Activated CD8-positive, alpha-beta memory T cell treated with anti-CD3 and anti-CD28 coated beads for 36 hours (primary cell): ENCODE data around the gene CXCR5. TPM values are rescaled to one million over a fixed set of nuclear protein-coding genes. Genes with fewer than 3 reads are reported as not detected.

Experiments
- CTCF ChIA-PET: fragments of 350-600 bp; sonication (Branson Sonifier 250); formaldehyde crosslinking; loops from one replicate; lab custom pipeline; 2021; ENCODE audit warnings: antibody characterized with exemption; lab: Charles Lee
- POLR2A ChIA-PET: fragments of 350-600 bp; sonication (Branson Sonifier 250); formaldehyde crosslinking; loops from one replicate; lab custom pipeline; 2021; ENCODE audit warnings: antibody characterized with exemption; lab: Charles Lee
- total RNA-seq, 2 experiments: library from RNA; stranded (reverse); gene quantifications; one replicate each; pipeline ENCODE4 v1.2.3, GENCODE V29; 2021

Gene CXCR5
- total RNA-seq, 2 experiments from 2014 or later: 2.3 TPM

DNA sequence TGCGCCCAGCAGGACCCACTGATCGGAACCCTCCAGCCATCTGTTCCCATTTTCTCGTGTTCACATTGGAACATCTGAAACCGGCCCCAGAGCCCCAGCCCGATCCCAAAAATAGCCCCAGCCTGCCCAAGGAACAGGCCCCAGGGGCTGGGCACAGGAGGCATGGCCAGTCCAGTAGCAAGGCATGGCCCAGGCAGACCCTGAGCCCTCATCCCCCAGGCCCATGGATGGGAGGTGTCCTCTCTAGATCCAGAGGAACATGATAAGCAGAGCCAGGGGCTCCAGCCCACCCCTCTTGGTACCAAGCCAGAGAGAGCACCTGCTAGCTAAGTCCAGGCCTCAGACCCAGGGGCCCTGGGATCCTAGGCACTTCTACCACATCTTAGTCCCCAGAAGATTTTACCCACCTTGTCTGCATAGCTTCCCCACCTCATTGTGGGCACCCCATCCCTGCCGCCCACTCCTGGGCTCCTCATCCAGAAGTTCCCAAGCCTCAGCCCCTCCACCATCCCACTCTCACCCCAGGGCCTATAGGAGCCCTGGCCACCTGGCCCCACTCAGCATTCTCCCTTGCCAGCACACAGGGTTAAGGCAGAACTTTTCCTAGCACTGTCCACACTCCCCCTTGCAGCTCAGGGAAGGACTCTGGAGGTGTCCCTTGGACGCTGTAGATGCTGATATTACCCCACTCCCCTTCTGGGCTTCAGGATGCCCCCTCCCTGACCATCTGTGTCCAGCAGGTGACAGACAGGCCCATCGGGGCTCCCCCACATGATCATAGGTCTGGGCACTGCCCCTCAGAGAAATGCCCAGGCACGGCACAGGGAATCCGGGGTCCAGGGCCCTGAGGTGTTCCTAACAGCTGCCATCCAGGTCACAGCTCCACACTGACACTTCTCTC lies 32.5 kb downstream of the CXCR5 start:
- CTCF ChIA-PET: interaction anchor here (1.3 kb wide), 1 partner anchor 10 kb away, joined by 5 read pairs; no protein-coding TSS in a partner anchor
- POLR2A ChIA-PET: interaction anchor here (1.2 kb wide), 1 partner anchor 124 kb away, joined by 4 read pairs; no protein-coding TSS in a partner anchor

DNA sequence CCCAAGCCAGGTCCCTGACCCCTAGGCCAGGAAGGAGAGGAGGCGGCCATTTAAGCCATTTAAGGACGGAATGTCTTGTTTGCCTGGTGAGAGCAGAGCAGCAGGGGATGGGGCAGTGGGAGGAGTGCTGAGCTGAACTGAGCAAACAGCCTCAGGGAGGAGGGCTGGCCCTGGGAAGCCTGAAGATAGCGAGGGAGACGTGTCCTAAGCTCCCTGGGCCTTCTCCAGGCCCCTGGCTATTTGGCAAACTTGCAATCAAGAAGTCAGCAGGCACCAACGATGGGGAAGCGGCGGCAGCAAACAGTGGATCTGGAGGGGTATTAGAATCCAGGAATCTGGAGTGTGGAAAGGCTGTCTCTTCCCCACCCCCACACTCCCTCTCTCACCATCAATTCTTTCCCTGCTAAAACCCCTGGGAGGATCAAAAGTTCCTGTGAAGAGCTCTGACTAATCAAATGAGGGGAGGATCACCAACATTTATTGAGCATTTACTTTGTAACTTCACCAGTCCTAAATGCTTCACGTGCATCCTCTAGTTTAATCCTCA lies 33.2 kb downstream of the CXCR5 start:
- CTCF ChIA-PET: interaction anchor here (1.3 kb wide), 1 partner anchor 10 kb away, joined by 5 read pairs; no protein-coding TSS in a partner anchor
- POLR2A ChIA-PET: interaction anchor here (1.2 kb wide), 1 partner anchor 124 kb away, joined by 4 read pairs; no protein-coding TSS in a partner anchor

DNA sequence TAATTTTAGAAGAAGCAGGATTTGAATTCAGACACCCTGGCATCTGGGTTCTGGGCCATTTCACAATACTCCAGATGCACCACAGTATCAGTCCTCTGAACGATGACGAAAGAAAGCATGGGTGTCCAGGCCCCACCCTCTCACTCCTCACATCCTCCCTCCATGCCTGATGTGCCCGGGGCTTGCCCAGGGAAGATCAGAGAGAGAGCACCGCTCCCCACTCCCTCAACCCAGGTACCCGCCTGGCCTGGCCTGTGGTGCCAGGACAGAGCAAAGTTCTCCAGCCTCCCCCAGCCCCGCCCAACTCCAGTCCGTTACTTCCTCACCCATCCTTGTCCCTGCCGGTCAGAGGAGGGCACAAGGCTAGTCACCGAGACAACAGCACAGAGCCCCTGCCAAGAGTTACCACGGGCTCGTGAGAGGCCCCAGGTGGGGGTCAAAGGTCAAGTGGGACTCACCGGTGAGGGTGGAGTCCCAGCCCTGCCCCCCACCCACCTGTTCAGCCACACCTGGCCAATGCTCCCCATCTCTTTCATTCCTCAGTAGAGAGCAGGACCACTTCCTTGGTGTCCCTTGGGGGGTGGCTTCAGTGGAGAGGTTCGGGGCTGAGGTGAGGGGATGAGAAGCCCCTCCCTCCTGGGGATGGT lies 33.9 kb downstream of the CXCR5 start:
- CTCF ChIA-PET: interaction anchor here (1.0 kb wide), 1 partner anchor 27 kb away, joined by 3 read pairs; no protein-coding TSS in a partner anchor
- POLR2A ChIA-PET: no interaction called here

DNA sequence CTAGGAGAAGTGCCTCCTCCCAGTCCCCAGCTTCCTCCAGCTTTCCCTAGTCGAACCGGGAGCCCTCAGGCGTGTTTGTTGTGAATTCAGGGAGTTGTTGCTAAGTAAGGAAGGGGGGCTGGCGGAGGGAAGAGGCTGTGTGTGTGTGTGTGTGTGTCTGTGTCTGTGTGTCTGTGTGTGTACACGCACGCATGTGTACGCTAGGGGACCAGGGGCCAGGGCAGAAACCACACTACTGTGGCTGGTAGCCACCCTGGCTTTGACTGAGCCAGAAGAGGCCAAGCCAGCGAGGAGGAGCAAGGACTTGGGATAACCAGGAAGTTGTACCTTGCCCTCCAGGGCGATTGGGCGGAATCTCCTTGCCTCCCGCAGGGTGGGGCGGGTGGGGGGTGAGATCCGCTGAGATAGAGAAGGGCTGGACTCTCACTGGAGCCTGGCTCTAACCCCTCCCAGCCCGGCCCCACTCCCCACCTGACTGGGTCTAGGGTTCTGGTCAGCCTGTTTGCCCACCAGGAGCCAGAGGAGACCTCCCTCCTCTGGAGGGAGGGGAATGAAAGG lies 34.5 kb downstream of the CXCR5 start:
- ChIA-PET POLR2A (interaction anchor here (0.9 kb wide), 1 partner anchor 127 kb away, joined by 3 read pairs; the partner anchor contains the start of gene DDX6), CTCF (interaction anchor here (1.0 kb wide), 1 partner anchor 27 kb away, joined by 3 read pairs; no protein-coding TSS in a partner anchor)

DNA sequence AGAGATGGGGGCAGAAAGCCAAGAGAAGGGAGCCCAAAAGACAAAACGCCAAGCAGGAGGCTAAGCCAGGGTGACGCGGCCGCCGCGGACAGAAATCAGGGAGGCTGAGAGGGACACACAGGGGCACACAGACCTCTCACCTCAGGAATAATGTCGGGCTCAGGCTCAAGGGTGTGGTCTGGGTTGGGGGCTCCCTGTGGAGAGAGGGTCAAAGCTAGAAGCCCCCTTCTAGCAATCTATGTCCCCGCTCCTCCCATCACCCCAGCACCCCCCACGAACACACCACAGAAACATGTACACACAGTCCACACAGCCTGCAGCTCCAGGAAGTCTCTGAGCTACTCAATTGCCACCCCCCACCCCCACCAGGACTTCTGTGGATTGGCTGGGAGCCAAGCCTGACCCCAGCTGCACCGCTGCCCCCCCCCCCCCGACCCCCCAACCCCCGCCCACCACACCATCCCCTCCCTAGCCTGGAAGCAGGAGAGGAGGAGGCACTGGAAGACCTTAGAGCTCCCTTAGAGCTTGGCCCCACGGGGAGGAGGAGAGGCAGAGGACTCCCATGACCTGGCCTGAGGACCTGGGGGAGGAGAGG lies 35.1 kb downstream of the CXCR5 start:
- CTCF ChIA-PET: no interaction called here
- POLR2A ChIA-PET: interaction anchor here (0.9 kb wide), 1 partner anchor 128 kb away, joined by 3 read pairs; the partner anchor contains the start of gene DDX6

DNA sequence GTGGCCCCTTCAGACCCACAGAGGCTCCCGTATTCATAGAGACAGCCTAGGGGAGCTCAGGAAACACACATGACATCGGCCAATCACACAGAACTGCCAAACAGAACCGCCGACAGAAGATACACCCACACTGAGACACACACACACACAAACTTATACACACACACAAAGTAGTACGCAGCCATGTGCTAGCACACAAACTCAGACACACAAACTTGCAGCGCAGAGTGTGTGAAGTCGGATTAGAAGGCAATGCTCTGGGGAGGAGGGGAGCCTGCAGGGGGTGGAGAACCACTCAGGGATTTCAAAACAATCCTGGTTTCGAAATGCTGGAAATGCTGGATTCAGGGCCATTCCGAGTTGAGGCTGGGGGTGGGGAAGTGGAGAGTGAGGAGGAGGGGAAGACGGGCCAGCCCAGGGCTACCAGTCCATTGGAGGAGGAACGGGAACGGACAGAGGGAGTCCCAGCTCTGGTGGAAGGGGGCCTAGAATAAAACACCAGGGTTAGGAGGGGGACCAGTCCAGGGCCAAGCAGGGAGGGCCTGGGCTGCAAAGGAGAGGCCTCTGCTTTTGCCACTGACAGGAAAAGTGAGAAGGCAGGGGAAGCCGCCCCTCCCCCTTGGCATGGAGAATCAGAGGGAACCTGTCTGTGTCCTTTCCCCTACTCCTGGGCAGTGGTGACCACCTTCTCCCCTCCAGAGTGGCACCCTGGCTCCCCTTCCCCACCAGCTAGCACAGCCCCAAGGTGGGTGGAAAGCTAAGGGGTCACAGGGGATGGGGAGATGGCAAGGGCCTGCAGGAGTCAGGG lies 37.6 kb downstream of the CXCR5 start:
- POLR2A ChIA-PET: no interaction called here
- CTCF ChIA-PET: interaction anchor here (0.6 kb wide), 1 partner anchor 99 kb away, joined by 4 read pairs; no protein-coding TSS in a partner anchor

DNA sequence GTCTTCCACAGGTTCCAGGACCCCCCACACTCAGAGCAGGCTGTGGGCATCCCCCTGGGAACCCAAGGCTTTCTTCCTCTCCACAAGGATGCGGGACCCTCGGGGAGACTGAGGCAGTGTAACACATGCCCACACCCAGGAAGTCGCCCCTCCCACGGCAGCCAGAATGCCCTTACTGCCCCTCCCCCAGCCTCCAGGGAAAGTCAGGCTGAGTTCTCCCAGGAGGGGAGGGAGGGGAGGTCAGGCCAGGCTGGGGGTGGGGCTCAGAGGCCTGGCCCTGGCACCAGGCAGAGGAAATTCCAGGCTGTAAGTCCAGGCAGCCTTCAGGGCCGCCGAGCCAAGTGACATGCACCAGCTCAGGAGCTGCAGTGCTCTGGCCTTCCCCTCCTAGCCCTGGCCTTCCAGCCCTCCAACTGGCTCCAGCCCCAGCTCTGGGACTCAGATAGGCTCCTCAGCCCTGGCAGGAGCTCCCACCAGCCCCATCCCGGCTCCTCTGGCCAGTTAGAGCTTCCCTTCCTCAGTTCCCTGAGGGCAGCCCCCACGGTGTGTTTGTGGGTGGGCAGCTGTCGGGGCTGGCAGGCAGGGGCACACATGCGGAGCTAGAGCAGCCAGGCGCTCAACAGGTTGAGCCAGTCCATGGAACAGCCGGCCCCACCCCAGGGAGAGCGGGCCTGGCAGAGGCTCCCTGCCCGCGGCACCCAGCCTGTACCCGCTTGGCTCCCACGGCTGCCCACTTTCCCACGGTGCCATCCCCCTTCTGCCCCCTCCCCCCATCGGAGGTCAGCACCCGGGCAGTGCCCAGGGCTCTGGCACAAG lies 38.4 kb downstream of the CXCR5 start:
- POLR2A ChIA-PET: interaction anchor here (0.6 to 1.2 kb wide), 4 partner anchors 15 to 173 kb away, joined by 4 read pairs; partner anchors contain the start of gene DDX6

DNA sequence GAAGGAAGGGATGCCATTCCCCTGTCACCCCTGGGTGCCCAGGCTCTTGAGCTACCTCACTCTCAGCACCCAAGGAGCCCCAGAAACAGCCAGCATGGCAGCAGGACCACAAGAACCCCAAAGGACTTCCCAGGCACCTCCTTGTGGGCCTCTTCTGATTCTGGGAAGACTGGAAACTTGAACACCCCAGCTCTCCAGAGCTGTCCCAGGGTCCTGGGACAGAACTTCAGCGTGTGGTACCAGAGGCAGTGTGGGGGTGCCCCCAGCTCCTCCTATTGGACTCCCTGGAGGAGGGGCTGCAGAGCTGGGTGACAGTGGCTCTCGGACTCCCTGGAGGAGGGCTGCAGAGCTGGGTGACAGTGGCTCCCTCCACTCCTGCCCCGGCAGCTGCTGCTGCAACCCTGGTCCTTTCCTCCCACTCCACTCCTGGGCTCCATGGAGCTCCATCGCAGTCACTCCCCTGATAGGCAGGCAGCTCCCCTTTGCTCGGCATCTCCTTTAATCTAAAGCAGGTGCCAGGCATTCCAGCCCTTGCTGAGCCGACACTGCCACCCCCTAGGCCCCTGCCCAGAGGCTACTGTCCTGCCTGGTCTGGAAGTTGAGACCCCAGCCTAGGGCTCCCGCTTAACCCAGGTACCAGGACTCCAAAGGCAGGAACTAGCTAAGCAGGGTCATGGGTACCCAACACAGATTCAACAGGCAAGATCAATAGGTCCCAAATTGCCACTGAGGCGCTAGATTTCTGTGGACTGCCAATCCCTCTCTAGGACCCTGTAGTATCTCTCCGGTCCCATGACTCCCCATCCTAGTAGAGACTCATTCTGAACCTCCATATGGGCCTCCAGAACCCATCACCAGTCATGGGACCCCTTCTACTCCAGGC lies 39.3 kb downstream of the CXCR5 start:
- ChIA-PET POLR2A (interaction anchor here (0.6 to 1.2 kb wide), 3 partner anchors 14 to 172 kb away, joined by 4 read pairs; partner anchors contain the start of gene DDX6), CTCF (interaction anchor here (1.1 kb wide), 1 partner anchor 53 kb away, joined by 3 read pairs; no protein-coding TSS in a partner anchor)

More for the DNA sequence above, 38.4 kb downstream of the CXCR5 start:
- CTCF ChIA-PET: no interaction called here

DNA sequence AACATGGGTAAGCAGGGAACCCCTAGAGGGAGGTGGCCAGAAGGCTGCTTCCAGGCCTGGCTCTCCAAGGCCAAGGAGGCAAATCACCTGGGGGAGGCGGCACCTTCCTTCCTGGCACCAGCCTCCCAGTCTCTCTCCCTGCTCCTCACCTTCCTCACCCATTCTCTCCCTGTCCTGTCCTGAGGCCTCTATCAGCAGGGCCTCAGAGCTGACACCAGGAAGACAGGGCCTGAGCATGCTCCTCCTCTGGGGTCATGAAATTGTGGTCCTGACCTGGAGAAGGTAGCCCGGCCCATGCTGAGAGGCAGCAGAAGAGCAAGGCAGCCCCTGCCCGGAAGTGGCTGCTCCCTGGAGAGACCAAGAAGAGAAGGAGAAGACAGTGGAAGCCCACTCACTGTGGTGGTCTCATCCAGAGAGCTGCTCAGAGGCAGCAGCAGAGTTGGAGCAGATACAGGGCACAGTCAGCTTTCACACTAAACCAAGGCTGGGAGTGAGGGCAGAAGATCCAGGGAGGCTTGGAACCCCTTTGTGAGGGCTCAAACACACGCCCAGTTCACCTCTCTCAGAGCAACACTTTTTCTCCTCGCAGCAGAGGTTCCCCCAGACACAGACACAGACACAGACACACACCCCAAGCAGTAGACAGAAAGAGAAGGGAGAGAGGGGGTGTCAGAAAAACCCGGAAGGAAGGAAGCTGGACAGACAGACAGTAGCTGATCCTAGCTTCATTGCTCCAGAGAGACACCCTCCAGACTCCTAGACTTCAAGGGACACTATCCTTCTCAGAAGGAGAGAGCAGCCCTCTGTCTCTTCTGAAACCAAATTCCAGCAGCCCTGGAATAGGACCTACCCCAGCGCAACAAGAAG lies 40.3 kb downstream of the CXCR5 start:
- ChIA-PET CTCF (interaction anchor here (1.0 to 1.4 kb wide), 4 partner anchors 54 to 234 kb away, joined by 3 to 8 read pairs (median 3); no protein-coding TSS in a partner anchor), POLR2A (interaction anchor here (0.6 to 1.7 kb wide), 3 partner anchors 28 to 183 kb away, joined by 3 to 6 read pairs (median 3); partner anchors contain the start of gene C2CD2L)

DNA sequence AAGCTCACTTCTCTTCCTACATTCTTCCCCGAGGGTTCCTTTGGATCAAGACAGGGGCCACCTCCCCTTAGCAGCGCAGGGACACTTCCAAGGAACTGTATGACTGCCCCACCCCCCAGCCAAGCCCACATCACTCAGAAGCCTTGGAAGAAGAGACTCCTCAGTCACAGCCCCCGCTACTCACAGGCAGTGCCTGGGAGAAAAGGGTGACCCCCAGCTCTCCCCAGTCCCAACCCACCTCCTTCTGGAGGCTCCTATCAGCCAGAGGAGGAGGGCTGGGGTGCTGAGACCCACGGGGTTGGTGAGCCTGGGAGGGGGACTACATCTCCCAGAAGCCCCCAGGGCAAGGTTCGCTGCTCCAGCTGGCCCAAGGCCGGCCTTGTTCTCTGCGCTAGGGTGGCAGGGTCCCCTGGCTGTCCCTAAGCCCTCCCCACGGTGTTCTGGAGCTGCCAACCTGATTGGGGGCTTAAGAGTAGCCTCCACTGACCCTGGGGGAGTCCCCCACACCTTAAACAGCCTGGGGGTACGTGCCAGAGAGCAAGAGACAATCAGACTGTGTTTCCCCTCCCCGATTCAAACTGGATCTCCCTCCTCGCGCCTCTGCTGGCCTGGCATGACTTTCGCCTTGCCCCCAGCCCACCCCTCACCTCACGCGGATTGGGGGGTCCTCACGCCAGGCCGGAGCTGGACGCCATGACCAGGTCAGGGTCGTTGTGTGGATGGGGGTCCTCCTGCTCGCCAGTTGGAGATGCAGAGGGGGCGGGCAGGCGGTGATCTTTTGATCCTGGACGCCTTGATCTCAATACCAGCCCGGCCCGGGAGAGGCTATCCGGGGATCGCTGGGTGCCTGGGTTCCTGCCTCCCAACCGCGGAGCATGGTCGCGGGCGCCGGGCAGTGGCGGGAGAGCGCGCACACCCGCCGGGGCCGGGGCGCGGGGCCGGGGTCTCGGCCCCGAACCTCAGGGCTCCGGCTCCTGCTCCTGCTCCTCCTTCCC lies 41.2 kb downstream of the CXCR5 start:
- POLR2A ChIA-PET: interaction anchor here (0.6 to 1.7 kb wide), 6 partner anchors 22 to 182 kb away, joined by 3 to 7 read pairs (median 4); partner anchors contain the start of gene C2CD2L
- CTCF ChIA-PET: interaction anchor here (0.6 to 1.6 kb wide), 7 partner anchors 56 to 235 kb away, joined by 3 to 9 read pairs (median 3); no protein-coding TSS in a partner anchor

DNA sequence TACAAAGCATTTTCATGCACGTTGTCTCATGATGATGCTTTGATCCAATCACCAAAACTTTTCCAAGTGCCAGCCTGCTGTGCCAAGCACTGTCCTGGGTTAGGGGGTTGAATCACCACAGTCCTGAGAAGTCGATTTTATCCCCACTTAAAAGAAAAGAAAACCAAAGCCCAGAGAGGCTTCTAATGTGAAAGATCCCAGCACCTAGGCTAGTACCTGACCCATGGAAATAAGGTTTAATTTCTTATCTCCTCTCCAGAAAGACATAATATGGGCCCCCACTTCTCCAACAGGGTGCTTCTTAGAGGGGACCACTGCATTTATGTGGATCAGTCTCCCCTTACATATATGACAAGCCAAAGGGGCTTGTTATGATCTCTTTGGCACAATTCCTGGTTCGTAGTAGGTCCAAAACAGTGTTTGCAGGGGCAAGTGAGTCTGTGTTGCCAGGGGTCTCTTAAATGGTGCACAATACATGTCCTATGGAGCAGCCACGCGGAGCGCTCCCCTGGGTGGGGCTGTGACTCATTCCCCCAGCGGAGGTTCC lies 43.9 kb downstream of the CXCR5 start:
- POLR2A ChIA-PET: interaction anchor here (0.5 kb wide), 1 partner anchor 303 kb away, joined by 4 read pairs; no protein-coding TSS in a partner anchor
- CTCF ChIA-PET: interaction anchor here (1.4 to 4.5 kb wide), 4 partner anchors 33 to 238 kb away, joined by 7 to 27 read pairs (median 12); partner anchors contain the start of gene DDX6

DNA sequence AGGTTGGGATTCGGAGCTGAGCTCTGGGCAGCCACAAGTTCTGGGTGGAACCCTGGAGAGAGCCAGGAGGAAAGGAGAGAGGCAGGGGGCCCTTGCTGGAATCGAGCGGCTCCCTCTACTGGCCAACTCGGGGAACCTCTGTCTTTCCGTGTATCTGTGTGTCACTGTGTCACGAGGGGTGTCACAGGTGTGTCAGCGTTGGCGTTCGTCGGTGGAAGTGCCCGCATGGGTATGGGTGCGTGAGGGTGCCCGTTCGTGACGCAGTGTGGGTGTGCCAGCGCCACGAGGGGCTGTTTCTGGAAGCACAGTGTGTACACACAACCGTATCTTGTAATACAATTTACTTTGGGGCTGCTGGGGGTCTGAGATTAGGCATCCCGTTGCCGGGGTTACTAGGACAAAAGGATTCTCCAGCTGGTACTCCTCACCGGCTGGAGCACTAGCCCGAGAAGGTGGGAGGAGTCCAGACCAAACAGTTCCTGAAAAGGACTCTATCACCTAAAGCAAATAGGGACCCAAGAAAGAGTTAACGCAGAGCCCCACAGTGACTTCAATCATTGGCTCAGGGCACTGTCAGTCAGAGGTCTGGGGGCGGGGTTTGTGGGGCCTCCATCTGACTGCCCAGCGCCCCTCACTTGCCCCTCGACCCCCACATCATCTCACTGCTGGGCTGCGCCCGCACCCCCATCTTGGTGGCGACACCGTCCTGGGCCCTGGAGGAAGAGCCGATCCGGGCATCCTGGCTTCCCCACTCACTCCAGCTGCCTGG lies 44.6 kb downstream of the CXCR5 start:
- CTCF ChIA-PET: interaction anchor here (0.7 to 4.5 kb wide), 6 partner anchors 33 to 239 kb away, joined by 3 to 27 read pairs (median 8); partner anchors contain the start of gene DDX6
- POLR2A ChIA-PET: interaction anchor here (0.5 to 1.8 kb wide), 2 partner anchors 15 to 304 kb away, joined by 4 to 18 read pairs; no protein-coding TSS in a partner anchor
